ENCODE measurements around the gene VTI1B. TPM values are rescaled to one million over a fixed set of nuclear protein-coding genes. Genes with fewer than 3 reads are reported as not detected.
A peak's percentile ranks its signal among the peaks of the same experiment; 100 is the strongest.

The VTI1B gene
- total RNA-seq, 1 donor from 2014 or later = 108 TPM

- no peak for DNase-seq (ENCODE audit: low spot score)
Observed at GRCh38 chr14:67679006-67679405, 4.6 kb upstream of the VTI1B start.

- DNase-seq (ENCODE audit: low spot score) = no peak
Observed at GRCh38 chr14:67675219-67675582, 769 bp upstream of the VTI1B start.

- peak; percentile 61 for DNase-seq (ENCODE audit: low spot score)
Observed at GRCh38 chr14:67674139-67674479, 323 bp downstream of the VTI1B start.

GRCh38 chr14:67673451-67673850 is 981 bp downstream of the VTI1B start:
- no peak for DNase-seq (ENCODE audit: low spot score)

- DNase-seq (ENCODE audit: low spot score) = no peak
Observed at GRCh38 chr14:67668559-67668958, 5.9 kb downstream of the VTI1B start.

GRCh38 chr14:67666750-67667449 is 7.5 kb downstream of the VTI1B start:
- DNase-seq (ENCODE audit: low spot score) = peak; percentile 32

GRCh38 chr14:67665868-67666267 is 8.6 kb downstream of the VTI1B start:
- DNase-seq (ENCODE audit: low spot score) = no peak

GRCh38 chr14:67663633-67664032 is 10.8 kb downstream of the VTI1B start:
- DNase-seq (ENCODE audit: low spot score) = no peak

GRCh38 chr14:67653651-67654280 is 20.7 kb downstream of the VTI1B start:
- no peak for DNase-seq (ENCODE audit: low spot score)

- DNase-seq (ENCODE audit: low spot score) = no peak
Observed at GRCh38 chr14:67652189-67652588, 22.2 kb downstream of the VTI1B start.

GRCh38 chr14:67650694-67651093 is 23.7 kb downstream of the VTI1B start:
- DNase-seq (ENCODE audit: low spot score) = no peak

GRCh38 chr14:67650151-67650550 is 24.3 kb downstream of the VTI1B start:
- no peak for DNase-seq (ENCODE audit: low spot score)

- no peak for DNase-seq (ENCODE audit: low spot score)
Observed at GRCh38 chr14:67646131-67646530, 28.3 kb downstream of the VTI1B start.

GRCh38 chr14:67645414-67645813 is 29.0 kb downstream of the VTI1B start:
- no peak for DNase-seq (ENCODE audit: low spot score)

- no peak for DNase-seq (ENCODE audit: low spot score)
Observed at GRCh38 chr14:67644428-67644827, 30.0 kb downstream of the VTI1B start.

GRCh38 chr14:67643713-67644112 is 30.7 kb downstream of the VTI1B start:
- no peak for DNase-seq (ENCODE audit: low spot score)

GRCh38 chr14:67641902-67642749 is 32.3 kb downstream of the VTI1B start:
- DNase-seq (ENCODE audit: low spot score) = no peak

- DNase-seq (ENCODE audit: low spot score) = no peak
Observed at GRCh38 chr14:67641480-67641879, 33.0 kb downstream of the VTI1B start.

- DNase-seq (ENCODE audit: low spot score) = no peak
Observed at GRCh38 chr14:67638642-67639041, 35.8 kb downstream of the VTI1B start.

- DNase-seq (ENCODE audit: low spot score) = no peak
Observed at GRCh38 chr14:67636361-67636919, 38.0 kb downstream of the VTI1B start.

- no peak for DNase-seq (ENCODE audit: low spot score)
Observed at GRCh38 chr14:67633451-67634147, 40.8 kb downstream of the VTI1B start.

- DNase-seq (ENCODE audit: low spot score) = no peak
Observed at GRCh38 chr14:67630938-67631337, 43.5 kb downstream of the VTI1B start.

Measured in mucosa of gallbladder (tissue), 1 donor.